Lower leg skin (tissue), 3 donors: ENCODE results near the gene PNP.

Source experiments
- POLR2A ChIP-seq, 2 donors: fragments of 450-650 bp; IDR thresholded peaks; one replicate each; pipeline ENCODE4 v1.6.1; 2016 to 2017; ENCODE audit warnings: antibody characterized with exemption in 2 of 2, mild to moderate bottlenecking in 1 of 2, moderate library complexity in 1 of 2
- TF ChIP-seq, protein P1 (sequence below), 3 donors: fragments of 450-650 bp; IDR thresholded peaks; one replicate each; pipeline ENCODE4 v1.5.1; 2016; ENCODE audit warnings: antibody characterized with exemption in 3 of 3, mild to moderate bottlenecking in 3 of 3, moderate library complexity in 2 of 3

DNA sequence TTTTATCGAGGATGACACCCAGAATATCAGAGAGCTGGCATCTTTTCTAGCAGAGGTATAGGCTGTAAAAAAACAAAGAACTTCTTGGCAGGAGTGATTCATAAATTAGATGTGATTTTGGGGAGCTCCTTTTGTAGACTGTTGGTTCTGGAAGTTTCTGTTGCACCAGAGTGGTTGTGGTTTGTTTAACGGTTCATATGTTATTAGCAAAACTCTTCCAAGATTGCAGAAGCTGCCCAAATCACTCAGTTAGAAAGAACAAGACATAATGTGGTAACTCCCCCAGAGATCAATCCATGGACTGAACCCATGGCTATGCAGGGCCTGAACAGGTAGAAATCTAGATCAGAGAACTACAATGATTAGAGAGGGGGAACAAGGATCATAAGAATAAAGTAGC lies 29.4 kb downstream of the PNP start:
- TF ChIP-seq POLR2A (IDR thresholded peaks at IDR 0.05) = no peak
- TF ChIP-seq, protein P1, sequence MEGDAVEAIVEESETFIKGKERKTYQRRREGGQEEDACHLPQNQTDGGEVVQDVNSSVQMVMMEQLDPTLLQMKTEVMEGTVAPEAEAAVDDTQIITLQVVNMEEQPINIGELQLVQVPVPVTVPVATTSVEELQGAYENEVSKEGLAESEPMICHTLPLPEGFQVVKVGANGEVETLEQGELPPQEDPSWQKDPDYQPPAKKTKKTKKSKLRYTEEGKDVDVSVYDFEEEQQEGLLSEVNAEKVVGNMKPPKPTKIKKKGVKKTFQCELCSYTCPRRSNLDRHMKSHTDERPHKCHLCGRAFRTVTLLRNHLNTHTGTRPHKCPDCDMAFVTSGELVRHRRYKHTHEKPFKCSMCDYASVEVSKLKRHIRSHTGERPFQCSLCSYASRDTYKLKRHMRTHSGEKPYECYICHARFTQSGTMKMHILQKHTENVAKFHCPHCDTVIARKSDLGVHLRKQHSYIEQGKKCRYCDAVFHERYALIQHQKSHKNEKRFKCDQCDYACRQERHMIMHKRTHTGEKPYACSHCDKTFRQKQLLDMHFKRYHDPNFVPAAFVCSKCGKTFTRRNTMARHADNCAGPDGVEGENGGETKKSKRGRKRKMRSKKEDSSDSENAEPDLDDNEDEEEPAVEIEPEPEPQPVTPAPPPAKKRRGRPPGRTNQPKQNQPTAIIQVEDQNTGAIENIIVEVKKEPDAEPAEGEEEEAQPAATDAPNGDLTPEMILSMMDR (IDR thresholded peaks at IDR 0.05) = no peak
